Tibial artery (tissue), 4 donors: ENCODE results near the gene PBX1.
A peak's percentile ranks its signal among the peaks of the same experiment; 100 is the strongest.

Experiments
- DNase-seq, 2 donors: peaks; one replicate each; pipeline ENCODE4 v3.0.0-alpha.2; 2019
- H3K27ac ChIP-seq, 2 donors: fragments of 200-600 bp; sonication (generic) in 1 of 2; 1 replicate in 1 of 2; 2 replicates in 1 of 2; pipeline ENCODE4 v1.5.1; 2018 to 2019; ENCODE audit warnings: mild to moderate bottlenecking in 1 of 2
- H3K27me3 ChIP-seq, 2 donors: fragments of 200-600 bp; sonication (generic) in 1 of 2; one replicate each; pipeline versions ENCODE4 v1.5.1 to v1.6.0; 2016 to 2019
- H3K36me3 ChIP-seq, 3 donors: fragments of 200-600 bp; sonication (generic) in 2 of 3; one replicate each; pipeline ENCODE4 v1.5.1; 2016 to 2019; ENCODE audit warnings: mild to moderate bottlenecking in 2 of 3
- H3K4me1 ChIP-seq, 4 donors: fragments of 200-600 bp; sonication (generic) in 2 of 4; 1 replicate in 3 of 4; 2 replicates in 1 of 4; pipeline ENCODE4 v1.5.1; 2016 to 2019
- H3K4me3 ChIP-seq, 2 donors: fragments of 200-600 bp; sonication (generic) in 1 of 2; 1 replicate in 1 of 2; 2 replicates in 1 of 2; pipeline ENCODE4 v1.5.1; 2018 to 2019; ENCODE audit warnings: mild to moderate bottlenecking in 2 of 2
- H3K9me3 ChIP-seq, 3 donors: fragments of 200-600 bp; sonication (generic) in 1 of 3; one replicate each; pipeline ENCODE4 v1.5.1; 2016 to 2019
- CTCF ChIP-seq, 2 experiments: fragments of 200-600 bp in 1 of 2; fragments of 450-650 bp in 1 of 2; IDR thresholded peaks; one replicate each; pipeline ENCODE4 v1.5.1; 2017 to 2019; ENCODE audit warnings: antibody characterized with exemption in 2 of 2, mild to moderate bottlenecking in 1 of 2, moderate library complexity in 1 of 2
- intact Hi-C: fragments of 100-400 bp; cut with DNase I; formaldehyde crosslinking; loops from one replicate; pipeline ENCODE4 v1.15.0; 2023; ENCODE audit warnings: low total_unique reads

PBX1 gene

GRCh38 chr1:164588516-164589341 lies 29.7 kb downstream of the PBX1 start:
- Histone ChIP-seq H3K9me3 (no peaks in the 10 kb centered on the region), H3K27me3 (no peaks in the 10 kb centered on the region), H3K4me1 (peaks cover 0 to 85% (median 57%) of the 10 kb centered on the region in 4 donors), H3K27ac (peak overlapping the region; percentile 89 to 92), H3K36me3 (no peaks in the 10 kb centered on the region), H3K4me3 (peak overlapping the region; percentile 46 to 51)
- intact Hi-C loops, result no loop called here
- peak; percentile 77 to 92 for DNase-seq
- no peak for TF ChIP-seq CTCF (IDR thresholded peaks at IDR 0.05)

- Histone ChIP-seq H3K36me3 (no peaks in the 10 kb centered on the region), H3K4me1 (peaks cover 0 to 85% (median 56%) of the 10 kb centered on the region in 4 donors), H3K4me3 (peak overlapping the region; percentile 46 to 51), H3K27me3 (no peaks in the 10 kb centered on the region), H3K27ac (peak overlapping the region; percentile 89 to 92), H3K9me3 (no peaks in the 10 kb centered on the region)
- no peak for DNase-seq
- no peak for TF ChIP-seq CTCF (IDR thresholded peaks at IDR 0.05)
- intact Hi-C loops, result no loop called here
Observed at GRCh38 chr1:164589408-164589807, 30.4 kb downstream of the PBX1 start.

- peak overlapping the region; percentile 89 to 92 for H3K27ac ChIP-seq
- no peak for TF ChIP-seq CTCF (IDR thresholded peaks at IDR 0.05)
- no peaks in the 10 kb centered on the region for H3K9me3 ChIP-seq
- intact Hi-C loops, result no loop called here
- no peak for DNase-seq
- no peaks in the 10 kb centered on the region for H3K36me3 ChIP-seq
- no peaks in the 10 kb centered on the region for H3K27me3 ChIP-seq
- H3K4me1 ChIP-seq, result peaks cover 0 to 78% (median 54%) of the 10 kb centered on the region in 4 donors
- no peak overlapping the region for H3K4me3 ChIP-seq
Observed at GRCh38 chr1:164589961-164590507, 31.1 kb downstream of the PBX1 start.

GRCh38 chr1:164590592-164590991 lies 31.6 kb downstream of the PBX1 start:
- H3K4me3 ChIP-seq, result no peak overlapping the region
- no peaks in the 10 kb centered on the region for H3K27me3 ChIP-seq
- intact Hi-C loops, result no loop called here
- no peaks in the 10 kb centered on the region for H3K9me3 ChIP-seq
- H3K4me1 ChIP-seq, result peaks cover 0 to 73% (median 53%) of the 10 kb centered on the region in 4 donors
- no peak for DNase-seq
- H3K27ac ChIP-seq, result peak overlapping the region; percentile 89 to 92
- H3K36me3 ChIP-seq, result no peaks in the 10 kb centered on the region
- TF ChIP-seq CTCF (IDR thresholded peaks at IDR 0.05), result no peak

GRCh38 chr1:164591858-164592257 lies 32.9 kb downstream of the PBX1 start:
- Histone ChIP-seq H3K36me3 (peaks cover 0 to under 1% (median 0%) of the 10 kb centered on the region in 3 donors), H3K27ac (peak overlapping the region; percentile 29 to 89), H3K9me3 (no peaks in the 10 kb centered on the region), H3K27me3 (no peaks in the 10 kb centered on the region), H3K4me3 (no peak overlapping the region), H3K4me1 (peaks cover 0 to 66% (median 48%) of the 10 kb centered on the region in 4 donors)
- no peak for DNase-seq
- TF ChIP-seq CTCF (IDR thresholded peaks at IDR 0.05), result no peak
- intact Hi-C loops, result no loop called here
